ENCODE measurements around the gene ZGPAT. TPM values are rescaled to one million over a fixed set of nuclear protein-coding genes. Genes with fewer than 3 reads are reported as not detected.
"Not testable (repeated sequence)": the region's sequence is repeated elsewhere in the genome, so short reads cannot be mapped to it uniquely, and the experiment has no call there.

ZGPAT gene
- total RNA-seq, 1 donor from 2014 or later = 11.7 TPM

DNA sequence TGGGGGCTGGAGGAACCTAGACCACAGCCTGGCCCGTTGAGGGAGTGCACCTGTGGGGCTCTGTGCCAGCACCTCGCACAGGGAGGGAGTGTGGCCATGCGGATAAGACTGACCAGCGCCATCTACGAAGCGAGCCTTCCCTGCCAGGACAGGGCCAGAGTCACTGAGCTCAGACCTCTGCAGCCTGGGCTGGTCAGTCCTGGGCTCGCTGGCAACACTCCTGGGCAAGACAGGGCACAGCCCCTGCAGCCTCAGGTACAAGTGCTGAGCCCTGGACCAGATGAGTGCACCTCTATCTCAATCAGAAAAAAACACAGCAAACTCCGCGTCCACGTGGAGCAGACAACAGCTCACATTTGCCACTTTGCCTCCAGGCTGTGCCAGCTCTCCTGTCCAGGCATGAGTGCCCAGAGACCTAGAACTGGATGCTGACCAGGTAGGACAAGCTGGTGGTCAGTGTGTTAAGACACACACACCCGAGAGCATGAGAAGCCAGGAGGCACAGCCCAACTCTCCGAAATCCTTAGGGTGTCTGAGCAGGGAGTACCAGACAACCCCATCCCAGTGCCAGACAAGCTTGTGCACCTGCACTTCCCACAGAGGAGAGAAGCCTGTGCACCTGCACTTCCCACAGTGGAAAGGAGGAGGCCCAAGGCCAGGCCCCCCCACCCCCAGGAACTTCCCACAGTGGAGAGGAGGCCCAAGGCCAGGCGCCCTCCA, 4.9 kb upstream of the ZGPAT start:
- DNase-seq (ENCODE audit: low read depth in 2 of 2) = no peak

GRCh38 chr20:63703471-63703975, 4.3 kb upstream of the ZGPAT start:
- DNase-seq (ENCODE audit: low read depth in 2 of 2) = no peak

DNA sequence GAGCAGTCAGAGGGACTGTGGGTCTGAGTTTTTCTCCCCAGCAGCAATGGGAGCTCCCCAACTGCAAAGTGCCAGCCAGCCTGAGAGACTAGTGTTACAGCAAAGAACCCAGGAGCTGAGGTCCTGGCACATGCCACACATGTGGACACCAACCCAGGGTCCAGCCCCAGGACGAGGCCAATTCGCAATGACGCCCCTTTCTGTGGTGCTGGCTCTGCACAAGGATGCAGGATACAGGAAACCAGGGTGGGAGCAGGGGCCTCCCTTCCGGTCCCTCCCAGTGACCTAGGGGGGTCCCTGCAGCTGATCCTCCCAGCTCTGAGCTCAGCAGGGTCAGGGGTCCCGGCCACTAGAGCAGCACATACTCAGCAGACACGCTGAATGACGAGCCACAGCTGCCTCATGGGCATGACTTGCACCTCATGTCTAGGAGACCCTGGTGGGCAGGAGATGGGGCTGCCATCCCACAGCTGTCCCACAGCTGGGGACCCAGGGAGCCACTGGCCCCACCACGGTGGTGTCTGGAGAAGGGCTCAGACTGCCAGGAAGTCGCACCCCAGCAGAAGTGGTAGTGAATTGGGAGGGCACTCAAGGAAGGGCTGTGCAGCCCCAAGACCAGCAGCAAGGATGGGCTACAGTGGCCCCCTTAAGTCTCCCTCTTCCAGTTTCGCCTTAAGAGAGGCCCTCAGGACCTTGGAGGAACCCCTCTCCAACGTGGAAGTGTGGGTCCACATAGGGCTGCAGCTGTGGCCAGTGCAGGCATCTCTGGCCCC, 3.7 kb upstream of the ZGPAT start:
- peak in 1 of 2 donors; percentile 0 for DNase-seq (ENCODE audit: low read depth in 2 of 2)

DNA sequence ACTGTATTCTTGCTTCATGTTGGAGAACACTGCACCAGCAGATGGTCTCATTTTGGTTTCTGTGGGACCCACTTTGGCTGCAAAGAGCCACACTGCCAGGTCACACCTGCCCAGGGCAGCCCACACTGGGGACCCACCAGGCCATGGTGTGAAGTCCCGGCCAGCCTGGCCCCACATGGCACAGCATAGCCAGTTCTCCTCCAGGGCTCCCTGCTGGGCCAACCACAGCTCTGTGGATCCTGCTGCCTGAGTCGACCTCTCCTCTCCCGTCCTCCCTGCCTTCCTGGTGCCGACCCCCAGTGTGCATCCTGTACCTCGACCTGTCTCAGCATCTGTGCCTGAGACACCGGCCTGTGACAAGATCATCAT, 3.1 kb upstream of the ZGPAT start:
- DNase-seq (ENCODE audit: low read depth in 2 of 2) = peak in 1 of 2 donors; percentile 0

DNA sequence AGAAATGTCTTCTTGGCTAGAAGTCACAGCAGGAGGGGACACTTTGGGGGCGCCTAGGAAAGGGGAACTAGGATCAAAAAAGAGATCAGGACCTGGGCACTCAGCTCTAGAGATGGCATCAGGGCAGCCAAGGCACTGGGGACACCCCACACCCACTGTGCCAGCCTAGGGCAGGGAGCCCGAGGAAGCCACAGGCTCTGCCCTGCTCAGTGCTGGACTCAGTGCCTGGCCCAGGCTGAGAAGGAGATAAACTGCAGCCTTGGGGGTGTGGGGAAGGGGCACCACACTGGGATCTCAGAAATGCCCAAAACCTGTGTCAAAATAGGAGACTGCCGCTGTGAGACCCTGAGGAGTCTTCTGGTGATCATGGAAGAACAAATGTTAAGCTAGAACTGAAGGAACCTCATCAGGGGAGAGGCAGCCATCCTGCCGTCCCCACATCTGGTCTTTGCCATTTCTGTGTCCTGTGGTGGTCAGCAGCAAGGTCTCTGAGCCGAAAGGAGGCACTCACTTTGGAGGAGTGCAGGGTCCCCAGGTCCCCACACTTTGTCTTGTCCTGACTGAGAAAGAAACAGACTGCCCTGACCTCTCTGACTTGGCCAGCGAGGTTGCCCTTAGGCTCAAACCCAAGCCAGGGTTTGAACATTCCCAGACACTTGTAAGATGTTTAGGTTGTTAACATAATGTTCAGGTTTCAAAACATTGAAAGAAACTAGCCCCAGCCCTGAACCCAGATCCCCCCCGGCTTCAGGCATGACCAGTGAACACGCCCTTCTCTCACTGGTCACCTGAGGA, 2.4 kb upstream of the ZGPAT start:
- no peak for DNase-seq (ENCODE audit: low read depth in 2 of 2)

DNA sequence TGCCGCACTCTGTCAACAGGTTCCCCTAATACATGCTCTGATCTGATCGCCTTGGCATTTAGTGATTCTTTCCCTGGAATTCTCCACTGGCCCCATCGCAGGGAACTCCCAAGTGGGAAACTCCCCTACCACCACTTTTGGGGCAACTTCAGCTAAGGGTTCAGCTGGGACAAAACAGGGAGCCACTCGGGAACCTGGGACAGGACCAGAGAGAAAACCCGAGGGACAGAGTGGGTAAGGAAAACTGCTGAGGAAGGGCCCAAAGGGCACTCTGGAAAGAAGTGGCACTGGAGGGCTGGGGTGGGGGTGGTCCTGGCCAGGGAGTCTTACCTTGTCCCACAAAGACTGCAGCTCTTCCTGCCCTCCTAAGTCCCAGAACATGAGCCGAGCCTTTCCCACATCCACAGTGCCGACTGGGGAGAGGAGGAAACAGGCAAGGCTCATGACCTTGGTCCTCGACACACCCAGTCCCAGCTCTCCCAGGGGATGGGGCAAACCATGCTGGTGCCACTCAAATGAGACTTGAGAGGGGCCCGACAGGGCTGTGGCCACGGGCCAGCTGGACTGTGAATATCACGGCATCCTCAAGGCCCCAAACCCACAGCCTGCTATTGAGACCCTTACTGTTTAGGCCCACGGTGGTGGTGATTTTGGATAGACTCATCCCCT, 1.7 kb upstream of the ZGPAT start:
- peak in 1 of 2 donors; percentile 1 for DNase-seq (ENCODE audit: low read depth in 2 of 2)

GRCh38 chr20:63706852-63707557, 834 bp upstream of the ZGPAT start:
- peak; percentile 64 to 72 for DNase-seq (ENCODE audit: low read depth in 2 of 2)

DNA sequence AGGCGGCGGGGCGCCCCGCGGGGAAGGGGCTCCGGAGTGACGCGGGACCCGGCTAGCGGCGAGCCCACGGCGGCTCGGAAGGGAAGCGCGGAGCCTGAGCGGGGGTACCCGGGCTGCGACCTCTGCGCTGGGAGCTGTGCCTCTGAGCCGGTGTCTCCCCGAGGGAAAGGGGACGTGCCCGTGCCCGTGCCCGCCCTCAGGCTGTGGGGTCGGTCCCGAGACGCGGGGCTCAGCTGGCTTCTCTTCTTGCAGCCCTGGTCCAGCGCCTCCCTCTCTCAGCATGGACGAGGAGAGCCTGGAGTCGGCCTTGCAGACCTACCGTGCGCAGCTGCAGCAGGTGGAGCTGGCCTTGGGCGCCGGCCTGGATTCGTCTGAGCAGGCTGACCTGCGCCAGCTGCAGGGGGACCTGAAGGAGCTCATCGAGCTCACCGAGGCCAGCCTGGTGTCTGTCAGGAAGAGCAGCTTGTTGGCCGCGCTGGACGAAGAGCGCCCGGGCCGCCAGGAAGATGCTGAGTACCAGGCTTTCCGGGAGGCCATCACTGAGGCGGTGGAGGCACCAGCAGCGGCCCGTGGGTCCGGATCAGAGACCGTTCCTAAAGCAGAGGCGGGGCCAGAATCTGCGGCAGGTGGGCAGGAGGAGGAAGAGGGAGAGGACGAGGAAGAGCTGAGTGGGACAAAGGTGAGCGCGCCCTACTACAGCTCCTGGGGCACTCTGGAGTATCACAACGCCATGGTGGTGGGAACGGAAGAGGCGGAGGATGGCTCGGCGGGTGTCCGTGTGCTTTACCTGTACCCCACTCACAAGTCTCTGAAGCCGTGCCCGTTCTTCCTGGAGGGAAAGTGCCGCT, 686 bp downstream of the ZGPAT start:
- DNase-seq (ENCODE audit: low read depth in 2 of 2) = peak; percentile 32 to 37

DNA sequence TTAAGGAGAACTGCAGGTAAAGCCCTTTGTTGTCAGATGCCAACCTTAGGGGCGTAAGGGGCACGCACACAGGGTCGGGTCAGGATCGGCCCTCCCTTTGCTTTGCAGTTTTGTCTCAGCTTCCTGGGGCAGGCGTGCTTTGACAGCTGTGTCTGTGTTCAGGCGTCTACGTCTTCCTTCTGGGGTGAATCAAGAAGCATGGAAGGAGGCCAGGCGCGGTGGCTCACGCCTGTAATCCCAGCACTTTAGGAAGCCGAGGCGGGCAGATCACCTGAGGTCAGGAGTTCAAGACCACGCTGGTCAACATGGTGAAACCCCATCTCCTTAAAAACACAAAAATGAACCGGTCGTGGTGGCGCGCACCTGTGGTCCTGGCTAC, 1.3 kb downstream of the ZGPAT start:
- peak in 1 of 2 donors; percentile 0 for DNase-seq (ENCODE audit: low read depth in 2 of 2)

- no peak for DNase-seq (ENCODE audit: low read depth in 2 of 2)
Measured at GRCh38 chr20:63711085-63711645, 3.3 kb downstream of the ZGPAT start.

GRCh38 chr20:63712191-63712590, 4.4 kb downstream of the ZGPAT start:
- DNase-seq (ENCODE audit: low read depth in 2 of 2) = no peak

DNA sequence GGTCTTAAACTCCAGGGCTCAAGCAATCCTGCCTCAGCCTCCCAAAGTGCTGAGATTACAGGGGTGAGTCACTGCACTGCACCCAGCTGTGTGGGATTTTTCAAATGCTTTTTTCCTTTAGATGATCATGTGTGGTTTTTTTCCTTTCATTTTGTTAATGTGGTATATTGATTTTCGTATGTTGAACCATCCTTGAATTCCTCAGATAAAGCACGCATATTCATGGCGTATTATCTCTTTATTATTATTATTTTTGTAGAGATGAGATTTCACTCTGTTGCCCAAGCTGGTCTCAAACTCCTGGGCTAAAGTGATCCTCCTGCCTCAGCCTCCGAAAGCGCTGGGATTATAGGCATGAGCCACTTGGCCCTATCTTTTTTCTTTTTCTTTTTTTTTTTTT, 7.0 kb downstream of the ZGPAT start:
- no peak for DNase-seq (ENCODE audit: low read depth in 2 of 2)

DNA sequence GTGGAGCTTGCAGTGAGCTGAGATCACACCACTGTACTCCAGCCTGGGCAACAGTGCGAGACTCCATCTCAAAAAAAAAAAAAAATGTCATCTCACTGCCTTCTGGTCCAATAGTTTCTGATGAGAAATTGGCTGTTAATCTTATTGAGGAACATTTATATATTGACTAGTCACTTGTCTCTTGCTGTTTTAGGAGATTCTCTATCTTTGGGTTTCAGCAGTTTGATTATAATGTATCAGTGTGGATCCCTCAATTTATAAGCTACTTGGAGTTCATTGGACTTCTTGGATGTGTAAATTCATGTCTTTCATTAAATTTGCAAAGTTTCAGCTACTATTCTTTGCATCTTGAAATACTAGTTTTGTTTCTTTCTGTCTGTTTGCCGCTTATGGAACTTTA, 11.2 kb downstream of the ZGPAT start:
- no peak for DNase-seq (ENCODE audit: low read depth in 2 of 2)

DNA sequence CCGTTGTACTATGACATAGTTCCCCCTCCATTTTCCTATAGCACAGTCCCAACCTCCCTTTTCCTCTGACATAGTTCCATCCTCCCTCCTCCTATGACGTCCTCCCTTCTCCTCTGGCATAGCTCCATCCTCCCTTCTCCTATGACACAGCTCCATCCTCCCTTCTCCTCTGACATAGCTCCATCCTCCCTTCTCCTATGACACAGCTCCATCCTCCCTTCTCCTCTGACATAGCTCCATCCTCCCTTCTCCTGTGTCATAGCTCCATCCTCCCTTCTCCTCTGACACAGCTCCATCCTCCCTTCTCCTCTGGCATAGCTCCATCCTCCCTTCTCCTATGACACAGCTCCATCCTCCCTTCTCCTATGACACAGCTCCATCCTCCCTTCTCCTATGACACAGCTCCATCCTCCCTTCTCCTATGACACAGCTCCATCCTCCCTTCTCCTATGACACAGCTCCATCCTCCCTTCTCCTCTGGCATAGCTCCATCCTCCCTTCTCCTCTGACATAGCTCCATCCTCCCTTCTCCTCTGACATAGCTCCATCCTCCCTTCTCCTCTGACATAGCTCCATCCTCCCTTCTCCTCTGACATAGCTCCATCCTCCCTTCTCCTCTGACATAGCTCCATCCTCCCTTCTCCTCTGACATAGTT, 15.3 kb downstream of the ZGPAT start:
- not testable (repeated sequence) for DNase-seq (ENCODE audit: low read depth in 2 of 2)

DNA sequence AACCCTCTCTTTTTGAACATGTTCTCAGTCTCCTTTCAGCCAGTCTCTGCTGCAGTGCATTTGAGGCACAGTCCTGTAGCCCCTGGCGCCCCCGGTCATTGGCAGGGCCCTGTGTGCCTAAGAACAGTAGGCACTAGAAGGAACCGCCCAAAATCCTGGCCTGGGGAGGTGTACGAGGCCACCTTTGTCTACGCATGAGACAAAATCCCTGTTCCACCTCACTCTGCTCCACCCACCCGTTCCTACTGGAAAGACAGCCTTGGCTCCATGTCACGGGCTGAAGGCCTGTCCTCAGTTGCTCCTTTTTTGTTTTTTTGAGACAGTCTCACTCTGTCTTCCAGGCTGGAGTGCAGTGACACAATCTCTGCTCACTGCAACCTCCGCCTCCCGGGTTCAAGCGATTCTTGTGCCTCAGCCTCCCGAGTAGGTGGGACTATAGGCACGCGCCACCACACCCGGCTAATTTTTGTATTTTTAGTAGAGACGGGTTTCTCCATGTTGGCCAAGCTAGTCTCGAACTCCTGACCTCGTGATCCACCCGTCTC, 22.4 kb downstream of the ZGPAT start:
- DNase-seq (ENCODE audit: low read depth in 2 of 2) = not testable (repeated sequence)

DNA sequence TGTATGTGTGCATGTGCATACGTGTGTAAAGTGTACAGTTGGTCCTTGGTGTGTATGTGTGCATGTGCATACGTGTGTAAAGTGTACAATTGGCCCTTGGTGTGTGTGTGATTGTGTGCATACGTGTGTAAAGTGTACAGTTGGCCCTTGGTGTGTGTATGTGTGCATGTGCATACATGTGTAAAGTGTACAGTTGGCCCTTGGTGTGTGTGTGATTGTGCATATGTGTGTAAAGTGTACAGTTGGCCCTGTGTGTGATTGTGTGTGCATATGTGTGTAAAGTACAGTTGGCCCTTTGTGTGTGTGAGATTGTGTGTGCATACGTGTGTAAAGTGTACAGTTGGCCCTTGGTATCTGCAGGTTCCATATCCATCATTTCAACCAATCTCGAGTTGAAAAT, 23.6 kb downstream of the ZGPAT start:
- no peak for DNase-seq (ENCODE audit: low read depth in 2 of 2)

DNA sequence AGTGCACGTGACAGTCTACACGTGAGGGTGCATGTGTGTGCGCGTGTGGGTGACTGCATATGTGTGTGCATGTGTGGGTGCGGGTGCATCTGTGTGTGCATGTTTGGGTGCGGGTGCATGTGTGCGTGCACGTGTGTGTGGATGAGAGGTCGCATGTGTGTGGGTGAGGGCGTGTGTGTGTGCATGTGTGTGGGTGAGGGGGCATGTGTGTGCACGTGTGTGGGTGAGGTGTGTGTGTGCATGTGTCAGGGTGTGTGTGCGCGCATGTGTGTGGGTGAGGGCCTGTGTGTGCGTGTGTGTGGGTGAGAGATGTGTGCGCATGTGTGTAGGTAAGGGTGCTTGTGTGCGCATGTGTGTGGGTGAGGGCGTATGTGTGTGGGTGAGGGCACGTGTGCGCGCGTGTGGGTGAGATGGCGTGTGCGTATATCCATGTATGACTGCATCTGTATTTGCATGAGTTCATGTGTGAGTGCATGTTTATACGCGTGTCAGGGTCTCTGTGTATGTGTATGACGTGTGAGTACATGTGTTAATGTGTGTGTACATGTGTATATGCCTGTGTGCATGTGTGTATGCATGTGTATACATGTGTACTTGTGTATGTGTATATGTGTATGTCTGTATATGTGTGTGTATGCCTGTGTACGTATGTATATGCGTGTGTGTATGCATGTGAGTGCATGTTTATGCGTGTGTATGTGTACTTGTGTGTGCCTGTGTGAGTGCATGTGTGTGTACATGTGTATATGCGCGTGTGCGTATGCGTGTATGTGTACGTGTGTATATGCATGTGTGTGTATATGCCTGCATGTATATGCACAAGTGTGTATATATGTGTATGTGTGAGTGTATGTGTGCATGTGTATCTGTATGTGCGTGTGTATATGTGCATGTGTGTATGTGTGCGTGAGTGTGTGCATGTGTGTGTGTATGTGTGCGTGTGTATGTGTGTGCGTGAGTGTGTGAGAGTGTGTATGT, 24.6 kb downstream of the ZGPAT start:
- DNase-seq (ENCODE audit: low read depth in 2 of 2) = peak in 1 of 2 donors; percentile 0

DNA sequence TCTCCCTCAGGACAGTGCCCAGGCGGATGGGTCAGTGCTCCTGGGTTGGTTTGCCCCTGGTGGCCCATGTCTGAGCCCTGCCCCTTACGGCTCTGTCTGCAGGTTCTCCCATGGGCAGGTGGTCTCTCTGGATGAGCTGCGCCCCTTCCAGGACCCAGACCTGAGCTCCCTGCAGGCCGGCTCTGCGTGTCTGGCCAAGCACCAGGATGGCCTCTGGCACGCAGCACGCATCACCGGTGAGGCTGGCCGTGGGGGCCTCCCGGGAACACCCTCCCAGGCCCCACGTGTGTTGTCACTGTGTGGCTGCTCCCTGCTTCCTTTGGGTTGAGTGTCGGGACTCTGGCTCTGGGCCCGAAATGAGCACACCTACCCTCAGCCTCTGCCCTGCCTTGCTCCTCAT, 25.3 kb downstream of the ZGPAT start:
- DNase-seq (ENCODE audit: low read depth in 2 of 2) = peak in 1 of 2 donors; percentile 0
